ENCODE data around the gene KLHDC2. TPM values are rescaled to one million over a fixed set of nuclear protein-coding genes. Genes with fewer than 3 reads are reported as not detected.
A peak's percentile ranks its signal among the peaks of the same experiment; 100 is the strongest.
"Not testable (repeated sequence)": the region's sequence is repeated elsewhere in the genome, so short reads cannot be mapped to it uniquely, and the experiment has no call there.

KLHDC2 gene, protein sequence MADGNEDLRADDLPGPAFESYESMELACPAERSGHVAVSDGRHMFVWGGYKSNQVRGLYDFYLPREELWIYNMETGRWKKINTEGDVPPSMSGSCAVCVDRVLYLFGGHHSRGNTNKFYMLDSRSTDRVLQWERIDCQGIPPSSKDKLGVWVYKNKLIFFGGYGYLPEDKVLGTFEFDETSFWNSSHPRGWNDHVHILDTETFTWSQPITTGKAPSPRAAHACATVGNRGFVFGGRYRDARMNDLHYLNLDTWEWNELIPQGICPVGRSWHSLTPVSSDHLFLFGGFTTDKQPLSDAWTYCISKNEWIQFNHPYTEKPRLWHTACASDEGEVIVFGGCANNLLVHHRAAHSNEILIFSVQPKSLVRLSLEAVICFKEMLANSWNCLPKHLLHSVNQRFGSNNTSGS
- total RNA-seq (2014; rRNA removed; shearing (Covaris generic)) = 55.7 and 68.0 TPM in 2 replicates
- total RNA-seq (2022) = 53.7 and 64.9 TPM in 2 replicates
- Bru-seq, nascent RNA = percentile 77 among the genes with signal in this experiment
- percentile 74 among the genes with signal in this experiment for BruChase-seq, experiment 1, labeled RNA remaining after a 6-hour chase
- BruChase-seq, experiment 2, labeled RNA remaining after a 2-hour chase = percentile 70 among the genes with signal in this experiment
- long read RNA-seq, full-length matches to known transcripts = 194 of 259 reads
- long read RNA-seq, partial matches to known transcripts = 11 of 259 reads
- long read RNA-seq, other reads (novel, unspliced or antisense) = 54 of 259 reads

DNA sequence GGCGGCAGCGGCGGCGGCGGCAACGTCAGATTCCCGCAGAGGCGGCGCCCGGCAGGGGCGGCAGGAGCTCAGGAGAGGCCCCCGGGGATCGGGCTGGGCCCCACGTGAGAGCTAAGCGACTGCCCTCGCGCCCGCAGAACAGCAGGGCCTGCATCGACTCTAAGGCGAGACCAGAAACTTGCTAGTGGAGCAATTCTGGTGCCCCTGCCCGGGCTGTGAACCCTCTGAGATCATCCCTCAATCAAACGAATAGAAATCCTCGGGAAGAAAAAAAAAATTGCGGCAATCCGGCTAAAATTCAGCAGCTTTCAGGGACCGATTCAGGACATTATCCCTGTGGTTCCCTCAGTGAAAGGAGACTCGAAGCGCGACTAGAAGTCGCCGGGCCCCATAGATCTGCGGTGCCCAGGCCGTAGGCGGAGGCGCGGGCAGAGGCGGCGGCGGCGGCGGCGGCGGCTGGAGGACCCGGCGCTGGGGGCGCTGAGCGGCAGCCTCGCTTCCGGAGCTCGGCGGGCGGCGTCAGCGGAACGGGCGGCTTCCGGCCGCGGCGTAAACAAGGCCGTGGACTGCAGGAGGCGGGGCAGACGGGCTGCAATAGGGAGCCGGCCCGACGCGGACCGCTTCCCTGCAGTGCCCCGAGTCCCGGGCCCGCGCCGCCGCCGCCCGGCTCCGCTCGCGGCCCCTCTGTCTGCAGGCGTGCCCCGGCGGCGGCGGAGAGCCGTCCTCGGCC lies at the start of gene KLHDC2:
Gene KLHDC2, plus strand, starts transcription at position 583 of the 730 bp plus-strand sequence. CDS start 316 bp downstream, outside the sequence.
- H3K4me3 ChIP-seq (ENCODE audit: low read depth, low read length, poor library complexity, severe bottlenecking) = peak within 1 kb of the TSS; percentile 73
- peaks cover 7% of the 10 kb centered on the region; the same call in 1 of the 2 replicates for H4K20me1 ChIP-seq (ENCODE audit: insufficient read depth, low read length)
- peaks cover 10% of the 10 kb centered on the region; the same call in 1 of the 2 replicates for H3K36me3 ChIP-seq (ENCODE audit: insufficient read depth, low read length)
- POLR2A ChIA-PET = interaction anchor here (0.5 to 2.9 kb wide), 20 partner anchors 10 to 677 kb away, joined by 3 to 24 read pairs (median 4); partner anchors contain the start of genes MGAT2, NEMF and RPL36AL
- H3K9me2 ChIP-seq (ENCODE audit: insufficient read depth, low read length) = no peaks in the 10 kb centered on the region
- H3K79me2 ChIP-seq (ENCODE audit: insufficient read depth, low read depth, low read length) = peaks cover 22% of the 10 kb centered on the region
- BruUV-seq (replicated peaks) = no TSS peak
- intact Hi-C loops (cut with micrococcal nuclease; ENCODE audit: unreplicated experiment) = loop anchor here (1.0 to 10.0 kb wide), 6 partner anchors 79 to 765 kb away; partner anchors contain the start of genes LRR1, MAP4K5, POLE2 and VCPKMT
- peak; percentile 93 for DNase-seq (ENCODE audit: low spot score)
- peaks cover 35% of the 10 kb centered on the region for H3K4me1 ChIP-seq (ENCODE audit: insufficient read depth, low read length, poor library complexity, severe bottlenecking)
- H3K9me3 ChIP-seq (ENCODE audit: low read length) = no peaks in the 10 kb centered on the region
- H3K27ac ChIP-seq (ENCODE audit: low read depth, low read length, poor library complexity, severe bottlenecking) = peak within 1 kb of the TSS; percentile 78
- TF ChIP-seq EZH2phosphoT487 (IDR thresholded peaks at IDR 0.05; ENCODE audit: borderline replicate concordance, low read depth, low read length) = no peak
- TF ChIP-seq, protein P1, sequence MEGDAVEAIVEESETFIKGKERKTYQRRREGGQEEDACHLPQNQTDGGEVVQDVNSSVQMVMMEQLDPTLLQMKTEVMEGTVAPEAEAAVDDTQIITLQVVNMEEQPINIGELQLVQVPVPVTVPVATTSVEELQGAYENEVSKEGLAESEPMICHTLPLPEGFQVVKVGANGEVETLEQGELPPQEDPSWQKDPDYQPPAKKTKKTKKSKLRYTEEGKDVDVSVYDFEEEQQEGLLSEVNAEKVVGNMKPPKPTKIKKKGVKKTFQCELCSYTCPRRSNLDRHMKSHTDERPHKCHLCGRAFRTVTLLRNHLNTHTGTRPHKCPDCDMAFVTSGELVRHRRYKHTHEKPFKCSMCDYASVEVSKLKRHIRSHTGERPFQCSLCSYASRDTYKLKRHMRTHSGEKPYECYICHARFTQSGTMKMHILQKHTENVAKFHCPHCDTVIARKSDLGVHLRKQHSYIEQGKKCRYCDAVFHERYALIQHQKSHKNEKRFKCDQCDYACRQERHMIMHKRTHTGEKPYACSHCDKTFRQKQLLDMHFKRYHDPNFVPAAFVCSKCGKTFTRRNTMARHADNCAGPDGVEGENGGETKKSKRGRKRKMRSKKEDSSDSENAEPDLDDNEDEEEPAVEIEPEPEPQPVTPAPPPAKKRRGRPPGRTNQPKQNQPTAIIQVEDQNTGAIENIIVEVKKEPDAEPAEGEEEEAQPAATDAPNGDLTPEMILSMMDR (conservative IDR thresholded peaks at IDR 0.05; ENCODE audit: low read length) = peak; percentile 75
- peak within 1 kb of the TSS; percentile 83 for H2AFZ ChIP-seq (ENCODE audit: low read length)
- CTCF ChIA-PET (ENCODE audit: unreplicated experiment) = interaction anchor here (0.6 to 1.0 kb wide), 6 partner anchors 25 to 890 kb away, joined by 3 to 9 read pairs (median 4); no protein-coding TSS in a partner anchor
- peak within 1 kb of the TSS; percentile 94 for H3K4me2 ChIP-seq (ENCODE audit: low read length)

DNA sequence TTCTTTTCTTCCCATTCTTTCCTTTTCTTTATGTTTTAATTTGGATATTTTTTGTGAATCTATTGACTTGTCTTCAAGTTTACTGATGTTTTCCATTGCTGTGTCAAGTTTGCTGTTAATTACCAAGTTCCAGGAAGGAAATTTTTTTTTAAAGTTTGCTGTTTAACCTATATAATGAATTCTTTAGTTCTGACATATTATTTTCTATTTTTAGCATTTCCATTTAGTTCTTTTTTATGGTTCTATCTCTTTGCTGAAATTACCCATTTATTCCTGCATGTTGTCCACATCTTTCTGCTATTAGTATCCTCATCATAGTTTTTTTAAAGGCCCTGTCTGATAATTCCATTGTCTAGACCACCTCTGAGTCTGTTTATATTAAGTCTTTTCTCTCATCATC lies 47.2 kb upstream of the KLHDC2 start:
- Histone ChIP-seq H3K9me2 (ENCODE audit: insufficient read depth, low read length) (no peaks in the 10 kb centered on the region), H3K9me3 (ENCODE audit: low read length) (no peaks in the 10 kb centered on the region; the same call in 1 of the 2 replicates), H3K36me3 (ENCODE audit: insufficient read depth, low read length) (no peaks in the 10 kb centered on the region), H3K4me2 (ENCODE audit: low read length) (no peak overlapping the region), H3K4me1 (ENCODE audit: insufficient read depth, low read length, poor library complexity, severe bottlenecking) (no peaks in the 10 kb centered on the region), H3K4me3 (ENCODE audit: low read depth, low read length, poor library complexity, severe bottlenecking) (no peak overlapping the region), H4K20me1 (ENCODE audit: insufficient read depth, low read length) (no peaks in the 10 kb centered on the region), H3K27ac (ENCODE audit: low read depth, low read length, poor library complexity, severe bottlenecking) (no peak overlapping the region), H3K79me2 (ENCODE audit: insufficient read depth, low read depth, low read length) (no peaks in the 10 kb centered on the region), H2AFZ (ENCODE audit: low read length) (no peak overlapping the region)
- no peak for DNase-seq (ENCODE audit: low spot score)
- POLR2A ChIA-PET = no interaction called here
- CTCF ChIA-PET (ENCODE audit: unreplicated experiment) = no interaction called here
- BruUV-seq (replicated peaks) = no TSS peak
- no peak for TF ChIP-seq EZH2phosphoT487 (IDR thresholded peaks at IDR 0.05; ENCODE audit: borderline replicate concordance, low read depth, low read length)
- TF ChIP-seq, protein P1 (conservative IDR thresholded peaks at IDR 0.05; ENCODE audit: low read length) = no peak
- intact Hi-C loops (cut with micrococcal nuclease; ENCODE audit: unreplicated experiment) = no loop called here

DNA sequence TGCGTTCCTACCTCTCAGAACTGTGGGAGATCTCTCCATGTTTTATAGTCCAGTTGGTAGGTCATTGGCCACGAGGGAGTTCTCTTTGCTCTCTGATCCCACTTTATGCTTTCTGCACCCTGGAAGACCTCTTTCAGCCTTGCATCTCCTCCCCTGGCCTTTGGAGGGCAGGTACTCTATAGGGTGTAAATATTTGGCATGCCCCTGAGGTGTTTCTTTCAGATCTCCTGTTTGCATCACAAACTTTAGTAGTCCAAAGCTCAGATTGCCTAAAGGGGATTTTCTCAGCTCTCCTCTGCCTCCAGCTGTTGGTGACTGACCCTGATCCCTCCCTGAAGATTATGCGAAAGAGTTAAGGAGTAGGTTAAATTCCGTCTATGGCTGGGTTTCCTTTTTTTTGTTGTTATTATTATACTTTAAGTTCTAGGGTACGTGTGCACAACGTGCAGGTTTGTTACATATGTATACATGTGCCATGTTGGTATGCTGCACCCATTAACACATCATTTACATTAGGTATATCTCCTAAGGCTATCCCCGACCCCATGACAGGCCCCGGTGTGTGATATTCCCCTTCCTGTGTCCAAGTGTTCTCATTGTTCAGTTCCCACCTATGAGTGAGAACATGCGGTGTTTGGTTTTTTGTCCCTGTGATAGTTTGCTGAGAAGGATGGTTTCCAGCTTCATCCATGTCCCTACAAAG lies 46.1 kb upstream of the KLHDC2 start:
- BruUV-seq (replicated peaks); DNase-seq (ENCODE audit: low spot score); CTCF ChIA-PET (ENCODE audit: unreplicated experiment); H3K4me1 ChIP-seq (ENCODE audit: insufficient read depth, low read length, poor library complexity, severe bottlenecking); intact Hi-C loops (cut with micrococcal nuclease; ENCODE audit: unreplicated experiment); H4K20me1 ChIP-seq (ENCODE audit: insufficient read depth, low read length); H2AFZ ChIP-seq (ENCODE audit: low read length); H3K36me3 ChIP-seq (ENCODE audit: insufficient read depth, low read length); H3K9me3 ChIP-seq (ENCODE audit: low read length); H3K79me2 ChIP-seq (ENCODE audit: insufficient read depth, low read depth, low read length); H3K27ac ChIP-seq (ENCODE audit: low read depth, low read length, poor library complexity, severe bottlenecking); H3K9me2 ChIP-seq (ENCODE audit: insufficient read depth, low read length); H3K4me3 ChIP-seq (ENCODE audit: low read depth, low read length, poor library complexity, severe bottlenecking); H3K4me2 ChIP-seq (ENCODE audit: low read length): not testable (repeated sequence)
- POLR2A ChIA-PET = interaction anchor here (1.5 kb wide), 1 partner anchor 9 kb away, joined by 3 read pairs; no protein-coding TSS in a partner anchor

Data from OCI-LY7 (cell line).